ENCODE measurements around the gene AGK. TPM values are rescaled to one million over a fixed set of nuclear protein-coding genes. Genes with fewer than 3 reads are reported as not detected.
A peak's percentile ranks its signal among the peaks of the same experiment; 100 is the strongest.

The AGK gene
- total RNA-seq, 4 donors from 2014 or later, result 11.8 to 73.8 (median 38.4) TPM

- Histone ChIP-seq H3K27ac (no peak overlapping the region), H3K27me3 (no peaks in the 10 kb centered on the region), H3K4me3 (no peak overlapping the region), H3K9me3 (no peaks in the 10 kb centered on the region), H3K4me1 (no peaks in the 10 kb centered on the region), H3K36me3 (no peaks in the 10 kb centered on the region)
- intact Hi-C loops (cut with DNase I; ENCODE audit: low total_unique reads), result no loop called here
- no peak for TF ChIP-seq CTCF (IDR thresholded peaks at IDR 0.05)
- TF ChIP-seq POLR2A (IDR thresholded peaks at IDR 0.05), result no peak
- DNase-seq, result no peak
Observed at GRCh38 chr7:141699860-141700259, 148.7 kb downstream of the AGK start.

- H3K4me3 ChIP-seq, result peak overlapping the region in 1 of 2 donors; percentile 94
- H3K4me1 ChIP-seq, result no peaks in the 10 kb centered on the region
- no peaks in the 10 kb centered on the region for H3K9me3 ChIP-seq
- no peak for DNase-seq
- intact Hi-C loops (cut with DNase I; ENCODE audit: low total_unique reads), result no loop called here
- H3K36me3 ChIP-seq, result no peaks in the 10 kb centered on the region
- H3K27me3 ChIP-seq, result no peaks in the 10 kb centered on the region
- TF ChIP-seq CTCF (IDR thresholded peaks at IDR 0.05) (no peak), POLR2A (IDR thresholded peaks at IDR 0.05) (no peak)
- H3K27ac ChIP-seq, result peak overlapping the region; percentile 76 to 85
Observed at GRCh38 chr7:141700296-141700847, 149.2 kb downstream of the AGK start.

GRCh38 chr7:141700848-141701371 lies 149.7 kb downstream of the AGK start:
- Histone ChIP-seq H3K36me3 (no peaks in the 10 kb centered on the region), H3K27ac (peak overlapping the region; percentile 76 to 85), H3K27me3 (no peaks in the 10 kb centered on the region), H3K4me3 (peak overlapping the region; percentile 59 to 94), H3K9me3 (no peaks in the 10 kb centered on the region), H3K4me1 (no peaks in the 10 kb centered on the region)
- TF ChIP-seq POLR2A (IDR thresholded peaks at IDR 0.05), result no peak
- TF ChIP-seq CTCF (IDR thresholded peaks at IDR 0.05), result no peak
- intact Hi-C loops (cut with DNase I; ENCODE audit: low total_unique reads), result no loop called here
- no peak for DNase-seq

GRCh38 chr7:141701489-141702046 lies 150.4 kb downstream of the AGK start:
- peak; percentile 27 to 31 for DNase-seq
- Histone ChIP-seq H3K4me1 (no peaks in the 10 kb centered on the region), H3K4me3 (peak overlapping the region; percentile 59 to 94), H3K36me3 (no peaks in the 10 kb centered on the region), H3K27ac (peak overlapping the region; percentile 76 to 85), H3K9me3 (no peaks in the 10 kb centered on the region), H3K27me3 (no peaks in the 10 kb centered on the region)
- intact Hi-C loops (cut with DNase I; ENCODE audit: low total_unique reads), result no loop called here
- no peak for TF ChIP-seq POLR2A (IDR thresholded peaks at IDR 0.05)
- TF ChIP-seq CTCF (IDR thresholded peaks at IDR 0.05), result no peak

GRCh38 chr7:141702047-141702567 lies 150.9 kb downstream of the AGK start, which contains the start of gene DENND11:
TSS of gene DENND11 (minus strand) at chr7:141702166. CDS start at chr7:141702153, 13 bp downstream.
- H3K9me3 ChIP-seq, result no peaks in the 10 kb centered on the region
- DNase-seq, result peak in 1 of 2 donors; percentile 37
- intact Hi-C loops (cut with DNase I; ENCODE audit: low total_unique reads), result no loop called here

More at GRCh38 chr7:141702047-141702567, 150.9 kb downstream of the AGK start, which contains the start of gene DENND11:
- Histone ChIP-seq H3K36me3 (no peaks in the 10 kb centered on the region), H3K27me3 (no peaks in the 10 kb centered on the region), H3K27ac (peak within 1 kb of the TSS; percentile 76 to 85), H3K4me3 (peak within 1 kb of the TSS; percentile 59 to 94), H3K4me1 (no peaks in the 10 kb centered on the region)
- TF ChIP-seq POLR2A (IDR thresholded peaks at IDR 0.05) (no peak), CTCF (IDR thresholded peaks at IDR 0.05) (no peak)

Measured in uterus (tissue), 4 donors.